HG02588 (cell line): ENCODE data around the gene MLXIP.

Source experiments
- ATAC-seq: cut with Tn5 transposase; IDR thresholded peaks from one replicate; pipeline ENCODE4 v1.9.1; 2021; ENCODE audit warnings: mild to moderate bottlenecking, moderate library complexity; ENCODE audit not compliant: unreplicated experiment

The MLXIP gene

DNA sequence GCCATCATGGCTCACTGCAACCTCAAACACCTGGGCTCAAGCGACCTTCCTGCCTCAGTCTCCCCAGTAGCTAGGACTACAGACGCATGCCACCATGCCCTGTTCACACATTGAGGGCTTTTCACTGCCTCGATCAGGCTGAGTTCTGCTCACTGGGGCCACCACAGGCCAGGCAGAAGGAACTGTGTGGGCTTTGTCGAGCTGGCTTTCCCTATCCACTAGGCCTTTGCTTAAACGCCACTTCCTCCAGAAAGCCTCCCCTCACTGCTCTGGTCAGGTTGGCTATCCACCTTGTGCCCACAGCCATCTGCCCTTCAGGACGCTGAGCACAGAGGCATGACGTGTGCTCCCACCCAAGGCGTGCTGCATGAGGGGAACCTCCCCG, 45.2 kb downstream of the MLXIP start:
- no peak for ATAC-seq

DNA sequence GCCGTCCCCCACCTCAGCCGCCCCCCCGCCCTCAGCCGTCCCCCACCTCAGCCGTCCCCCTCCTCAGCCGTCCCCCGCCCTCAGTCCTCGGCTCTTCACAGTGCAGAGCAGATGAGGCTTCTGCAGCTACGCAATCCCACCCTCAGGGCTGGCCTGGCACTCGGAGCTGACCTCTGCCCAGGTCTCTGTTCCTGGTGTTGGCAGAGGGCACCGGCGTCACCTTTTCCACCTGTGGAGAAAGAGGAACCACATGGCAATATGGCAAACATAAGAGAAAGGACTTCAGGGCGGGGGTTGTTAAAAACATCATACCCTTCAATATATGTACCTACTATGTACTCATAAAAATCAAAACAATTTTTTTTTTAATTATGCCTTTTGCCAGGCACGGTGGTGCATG, 45.8 kb downstream of the MLXIP start:
- ATAC-seq = no peak

DNA sequence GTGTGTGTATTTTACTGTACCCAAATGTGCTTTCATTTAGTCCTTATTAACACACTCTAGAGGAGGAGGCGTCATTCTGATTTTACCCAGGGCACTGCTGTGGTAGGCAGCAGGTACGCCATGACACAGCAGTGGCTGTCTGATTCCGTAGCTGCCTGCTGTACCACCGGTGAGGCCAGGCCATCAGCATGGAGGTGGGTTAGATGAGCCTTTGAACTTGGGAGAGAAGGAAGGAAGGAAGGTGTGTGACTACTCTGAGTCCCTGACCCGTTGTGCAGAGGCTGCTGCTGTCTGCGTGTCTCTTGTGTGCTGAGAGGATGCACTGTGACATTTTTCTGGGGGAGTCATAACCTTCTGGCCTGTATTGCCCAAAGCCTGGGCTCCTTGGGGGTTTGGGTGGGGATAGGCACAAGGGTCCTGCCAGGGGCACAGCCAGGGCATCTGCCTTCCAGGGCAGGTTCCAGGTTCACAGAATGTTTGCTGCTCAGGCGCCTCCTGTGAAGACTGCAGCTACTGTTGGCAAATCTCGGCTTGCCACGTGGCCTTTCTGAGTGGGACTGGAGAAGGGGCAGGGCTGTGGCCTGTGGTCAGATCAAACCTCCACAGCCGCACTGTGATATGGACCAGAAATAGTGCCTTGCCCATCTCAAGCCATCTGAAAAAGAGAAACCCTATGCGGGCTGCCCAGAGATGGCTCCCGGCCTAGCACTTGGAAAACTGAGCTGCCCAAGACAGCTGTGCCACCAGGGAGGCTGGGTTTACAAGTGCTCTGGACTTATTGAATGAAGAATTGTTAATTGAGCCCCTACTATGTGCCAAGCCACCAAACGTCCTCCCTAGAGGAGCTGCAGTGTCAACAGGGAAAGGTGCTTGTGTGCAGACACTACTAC, 47.1 kb downstream of the MLXIP start:
- no peak for ATAC-seq

GRCh38 chr12:122126342-122126635, 47.7 kb downstream of the MLXIP start:
- no peak for ATAC-seq

- ATAC-seq = no peak
Measured at GRCh38 chr12:122126713-122127597, 48.4 kb downstream of the MLXIP start.

GRCh38 chr12:122127839-122128238, 49.3 kb downstream of the MLXIP start:
- no peak for ATAC-seq

- ATAC-seq = no peak
Measured at GRCh38 chr12:122128481-122128880, 49.9 kb downstream of the MLXIP start.

- no peak for ATAC-seq
Measured at GRCh38 chr12:122129131-122129530, 50.6 kb downstream of the MLXIP start.

DNA sequence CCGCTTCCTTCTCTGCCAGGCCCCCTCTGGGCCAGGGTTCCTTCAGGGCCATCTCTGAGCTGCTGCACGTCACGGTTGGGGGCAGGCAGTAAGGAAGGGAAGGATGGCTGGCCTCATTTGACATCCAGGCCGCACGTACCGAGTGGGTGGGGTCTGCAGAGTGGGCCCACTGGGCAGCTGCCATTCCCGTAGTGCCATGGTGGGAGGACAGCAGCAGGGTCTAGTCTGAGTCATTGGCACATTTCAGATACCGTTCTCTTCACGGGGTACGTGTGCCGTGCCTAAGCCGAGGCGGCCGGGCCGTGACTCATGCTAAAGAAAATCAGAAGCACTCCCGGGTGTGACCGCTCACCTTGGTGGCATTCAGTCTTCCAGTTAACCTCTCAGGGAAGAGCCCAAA, 51.6 kb downstream of the MLXIP start:
- ATAC-seq = no peak

- ATAC-seq = no peak
Measured at GRCh38 chr12:122133192-122133950, 54.8 kb downstream of the MLXIP start.

- ATAC-seq = no peak
Measured at GRCh38 chr12:122135437-122136031, 57.0 kb downstream of the MLXIP start.

DNA sequence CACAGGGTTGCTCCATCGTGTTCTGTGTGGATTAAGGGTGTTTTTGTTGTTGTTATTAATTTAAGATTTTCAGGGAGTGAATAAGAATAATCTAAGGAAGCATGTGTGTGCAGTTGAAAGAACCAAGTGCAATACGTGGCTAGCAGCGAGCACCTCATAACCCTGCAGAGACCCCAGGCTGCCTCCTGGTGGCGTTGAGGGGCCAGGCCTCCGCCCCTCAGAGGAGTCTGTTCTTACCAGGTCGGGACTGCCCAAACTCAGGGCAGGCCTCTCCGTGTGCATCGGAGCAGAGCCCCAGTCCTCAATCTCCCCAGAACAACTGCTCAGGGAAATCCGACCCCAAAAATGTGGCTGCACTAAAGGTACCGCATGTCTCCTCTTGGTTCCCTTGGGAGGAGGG, 58.7 kb downstream of the MLXIP start:
- ATAC-seq = no peak

DNA sequence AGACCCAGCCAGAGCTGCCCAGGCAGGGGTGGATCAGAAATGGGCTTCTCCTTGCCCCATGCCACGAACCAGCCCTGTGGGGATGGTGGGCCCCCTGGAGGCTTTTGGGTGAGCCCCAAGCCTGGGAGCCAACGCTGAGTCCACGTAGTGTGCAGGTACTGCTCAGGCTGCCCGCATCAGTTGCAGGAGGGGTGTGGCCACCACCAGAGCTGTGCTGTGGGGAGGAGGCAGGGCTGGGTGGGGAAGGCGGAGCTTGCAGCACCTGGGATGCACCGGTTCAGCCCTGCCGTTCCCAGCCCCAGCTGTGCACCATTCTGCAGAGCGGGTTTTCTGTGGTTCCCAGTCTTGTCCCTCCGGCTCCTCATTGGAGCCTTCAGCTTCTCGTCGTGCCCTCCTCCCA, 59.1 kb downstream of the MLXIP start:
- ATAC-seq = no peak

DNA sequence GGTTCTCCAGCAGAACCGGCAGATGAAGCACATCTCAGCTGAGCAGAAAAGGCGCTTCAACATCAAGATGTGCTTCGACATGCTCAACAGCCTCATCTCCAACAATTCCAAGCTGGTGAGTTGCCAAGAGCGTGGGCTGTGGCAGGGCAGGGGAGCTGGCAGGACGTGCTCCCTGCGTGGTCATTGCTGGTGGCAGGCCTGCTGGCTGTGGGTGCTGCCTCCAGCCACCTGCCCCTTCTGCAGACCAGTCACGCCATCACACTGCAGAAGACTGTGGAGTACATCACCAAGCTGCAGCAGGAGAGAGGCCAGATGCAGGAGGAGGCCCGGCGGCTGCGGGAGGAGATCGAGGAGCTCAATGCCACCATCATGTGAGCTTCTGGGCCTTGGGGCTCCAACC, 59.6 kb downstream of the MLXIP start:
- no peak for ATAC-seq

DNA sequence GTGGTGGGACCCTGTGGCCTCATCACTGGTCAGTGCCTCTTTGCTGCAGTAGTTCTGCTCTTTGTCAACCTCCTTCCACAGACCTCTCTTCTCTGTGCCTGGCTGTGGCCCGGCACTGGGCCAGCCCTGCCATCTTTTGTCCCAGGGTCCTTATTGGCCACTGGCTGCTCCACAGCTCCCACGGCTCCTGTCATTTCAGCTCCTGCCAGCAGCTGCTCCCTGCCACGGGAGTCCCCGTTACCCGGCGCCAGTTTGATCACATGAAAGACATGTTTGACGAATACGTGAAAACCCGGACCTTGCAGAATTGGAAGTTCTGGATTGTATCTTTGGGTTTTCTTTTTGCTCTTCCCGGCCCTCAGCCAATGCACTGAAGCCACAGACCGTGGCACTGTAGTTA, 60.1 kb downstream of the MLXIP start:
- ATAC-seq = no peak

- ATAC-seq = no peak
Measured at GRCh38 chr12:122139266-122139665, 60.7 kb downstream of the MLXIP start.

DNA sequence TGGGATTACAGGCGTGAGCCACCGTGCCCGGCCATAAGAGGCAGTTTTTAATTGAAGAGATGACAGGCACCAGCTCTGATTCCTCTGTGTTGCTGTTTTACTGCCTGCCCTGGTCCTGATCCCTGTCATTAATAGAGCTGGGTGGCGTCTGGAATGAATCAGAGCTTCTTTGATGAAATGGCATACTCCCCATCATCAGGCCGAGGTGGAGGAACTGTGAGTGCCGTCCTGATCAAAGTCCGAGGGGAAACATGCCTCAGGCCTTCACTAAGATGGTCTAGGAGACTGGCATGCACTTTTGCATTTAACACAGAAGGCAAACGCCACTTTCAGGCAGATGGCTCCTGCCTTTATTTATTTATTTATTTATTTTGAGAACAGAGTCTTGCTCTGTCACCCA, 61.4 kb downstream of the MLXIP start:
- ATAC-seq = no peak

DNA sequence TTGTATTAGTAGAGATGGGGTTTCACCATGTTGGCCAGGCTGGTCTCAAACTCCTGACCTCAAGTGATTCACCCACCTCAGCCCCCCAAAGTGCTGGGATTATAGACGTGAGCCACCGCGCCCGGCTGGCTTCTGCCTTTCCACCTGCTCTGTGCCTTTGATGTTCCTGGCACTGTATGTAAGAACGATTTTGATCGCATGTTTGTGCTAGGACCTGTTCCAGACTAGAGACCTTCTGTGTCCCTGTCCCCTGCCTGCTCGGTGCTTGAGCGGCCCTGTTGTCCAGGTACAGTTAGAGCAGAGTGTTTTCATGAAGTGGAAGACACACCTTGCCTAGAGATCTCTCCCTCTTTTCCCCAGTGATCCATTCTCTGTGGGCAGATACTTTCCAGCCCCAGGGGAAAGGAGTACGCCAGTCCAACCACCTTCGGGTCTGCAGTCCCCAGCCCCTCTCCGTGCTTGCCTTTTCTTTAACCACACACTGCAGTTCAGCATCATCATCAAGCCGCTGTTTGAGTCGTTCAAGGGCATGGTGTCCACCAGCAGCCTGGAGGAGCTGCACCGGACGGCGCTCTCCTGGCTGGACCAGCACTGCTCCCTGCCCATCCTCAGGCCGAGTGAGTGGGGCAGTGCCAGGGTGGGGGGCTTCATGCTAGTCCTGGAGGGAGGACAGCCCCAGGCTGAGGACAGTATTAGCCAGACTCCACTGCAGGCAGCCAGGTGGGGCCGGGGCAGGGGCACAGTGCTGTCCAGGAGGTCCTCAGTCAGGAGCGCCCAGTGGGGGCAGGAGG, 62.1 kb downstream of the MLXIP start:
- no peak for ATAC-seq

GRCh38 chr12:122141911-122142725, 63.6 kb downstream of the MLXIP start:
- no peak for ATAC-seq
